Endothelial cell of umbilical vein (primary cell): ENCODE measurements around the gene GPHB5. TPM values are rescaled to one million over a fixed set of nuclear protein-coding genes. Genes with fewer than 3 reads are reported as not detected.

ENCODE experiments used
- BruUV-seq: library from RNA; stranded (reverse); fragments of 400-500 nt; replicated peaks from 2 replicates; lab custom pipeline; 2021; lab: Mats Ljungman, UMichigan
- CTCF ChIA-PET: fragments of 300-600, 350-600 bp; sonication (Branson Sonifier 250); formaldehyde crosslinking; loops from one replicate; lab custom pipeline; 2021; ENCODE audit warnings: antibody characterized with exemption, inconsistent platforms; lab: Charles Lee
- POLR2A ChIA-PET: fragments of 300-600, 350-600 bp; sonication (Branson Sonifier 250); formaldehyde crosslinking; loops from one replicate; lab custom pipeline; 2021; ENCODE audit warnings: antibody characterized with exemption, inconsistent platforms; lab: Charles Lee
- DNase-seq: peaks from one replicate; pipeline ENCODE4 v3.0.0-alpha.2; 2011; ENCODE audit warnings: low read depth, low spot score
- FAIRE-seq: peaks from 2 replicates; lab custom pipeline; 2011; peaks lifted over from hg19 to GRCh38; lab: Jason Lieb, UNC
- H2AFZ ChIP-seq: 2 replicates; pipeline ENCODE4 v1.6.0; 2012; ENCODE audit warnings: low read depth, low read length, control low read depth, inconsistent platforms
- H3K27ac ChIP-seq: 2 replicates; pipeline ENCODE4 v1.5.1; 2011; ENCODE audit warnings: low read depth, mild to moderate bottlenecking, control low read depth, low read length, moderate library complexity; ENCODE audit not compliant: insufficient read depth
- H3K27me3 ChIP-seq, 2 experiments: 2 replicates each; pipeline versions ENCODE4 v1.6.0 to v1.6.1; 2011; ENCODE audit warnings: low read length in 2 of 2, mixed read lengths in 1 of 2; ENCODE audit not compliant: control insufficient read depth in 2 of 2, insufficient read depth in 2 of 2
- H3K36me3 ChIP-seq, 2 experiments: 2 replicates in 1 of 2; 3 replicates in 1 of 2; pipeline ENCODE4 v1.5.1; 2011; ENCODE audit warnings: low read length in 2 of 2, mild to moderate bottlenecking in 1 of 2, moderate library complexity in 1 of 2; ENCODE audit not compliant: control insufficient read depth in 2 of 2, insufficient read depth in 2 of 2; ENCODE audit errors: extremely low read depth in 1 of 2
- H3K4me1 ChIP-seq: 3 replicates; pipeline ENCODE4 v1.5.1; 2011; ENCODE audit warnings: mild to moderate bottlenecking, low read length; ENCODE audit not compliant: control insufficient read depth, insufficient read depth; ENCODE audit errors: extremely low read depth
- H3K4me2 ChIP-seq: 2 replicates; pipeline ENCODE4 v1.6.1; 2011; ENCODE audit warnings: low read length, control low read depth, mixed read lengths; ENCODE audit not compliant: insufficient read depth
- H3K4me3 ChIP-seq, 3 experiments: fragments of 200-600 bp in 1 of 3; sonication (generic), shearing (Covaris generic) in 1 of 3; replicated peaks in 1 of 3; 2 replicates each; pipeline ENCODE4 v1.5.1; 2011 to 2016; ENCODE audit warnings: control low read depth in 3 of 3, low read length in 3 of 3, mild to moderate bottlenecking in 2 of 3, inconsistent platforms in 1 of 3, low read depth in 1 of 3, moderate library complexity in 1 of 3; ENCODE audit not compliant: insufficient read depth in 1 of 3
- H3K79me2 ChIP-seq: 2 replicates; pipeline ENCODE4 v1.6.0; 2012; ENCODE audit warnings: low read length, inconsistent platforms; ENCODE audit not compliant: control insufficient read depth, insufficient read depth
- H3K9ac ChIP-seq: replicated peaks from 2 replicates; pipeline ENCODE3; 2011; ENCODE audit warnings: low read length, control low read depth; ENCODE audit not compliant: insufficient read depth; ENCODE audit errors: extremely low read depth
- H3K9me1 ChIP-seq: replicated peaks from 3 replicates; pipeline ENCODE4 v1.6.0; 2011; ENCODE audit warnings: mild to moderate bottlenecking, low read length; ENCODE audit not compliant: control insufficient read depth, insufficient read depth; ENCODE audit errors: extremely low read depth
- H3K9me3 ChIP-seq: replicated peaks from 2 replicates; pipeline ENCODE4 v1.5.1; 2012; ENCODE audit warnings: low read length, inconsistent platforms; ENCODE audit not compliant: control insufficient read depth, insufficient read depth
- H4K20me1 ChIP-seq: replicated peaks from 2 replicates; pipeline ENCODE3; 2011; ENCODE audit warnings: mild to moderate bottlenecking, low read length; ENCODE audit not compliant: control insufficient read depth, insufficient read depth; ENCODE audit errors: extremely low read depth
- CTCF ChIP-seq, 2 donors: IDR thresholded peaks; 1 replicate in 1 of 2; 2 replicates in 1 of 2; pipeline ENCODE4 v1.5.1; 2011; ENCODE audit warnings: low read length in 2 of 2, mild to moderate bottlenecking in 2 of 2, moderate library complexity in 2 of 2, control low read depth in 1 of 2, inconsistent platforms in 1 of 2, low read depth in 1 of 2; ENCODE audit not compliant: insufficient read depth in 1 of 2; ENCODE audit errors: extremely low read depth in 1 of 2
- EZH2 ChIP-seq: IDR thresholded peaks from 2 replicates; pipeline ENCODE4 v1.6.1; 2012; ENCODE audit warnings: borderline replicate concordance, low read depth, mild to moderate bottlenecking, moderate library complexity, low read length, inconsistent platforms; ENCODE audit not compliant: severe bottlenecking
- FOS ChIP-seq: IDR thresholded peaks from 2 replicates; pipeline ENCODE4 v1.6.1; 2011; ENCODE audit warnings: mild to moderate bottlenecking, low read length, moderate library complexity, borderline replicate concordance; ENCODE audit not compliant: insufficient read depth
- GATA2 ChIP-seq: IDR thresholded peaks from 2 replicates; pipeline ENCODE4 v1.7.0; 2011; ENCODE audit warnings: low read depth, mild to moderate bottlenecking, moderate library complexity, mixed read lengths, low read length; ENCODE audit not compliant: insufficient read length, insufficient read depth
- JUN ChIP-seq: IDR thresholded peaks from 2 replicates; pipeline ENCODE4 v1.6.1; 2011; ENCODE audit warnings: borderline replicate concordance, low read depth; ENCODE audit not compliant: insufficient read length, insufficient read depth
- MAX ChIP-seq: IDR thresholded peaks from 2 replicates; pipeline ENCODE4 v1.6.1; 2011; ENCODE audit not compliant: insufficient read depth, insufficient read length
- MYC ChIP-seq: IDR thresholded peaks from one replicate; pipeline ENCODE4 v1.6.1; 2011; ENCODE audit warnings: mild to moderate bottlenecking, low read depth, low read length
- POLR2A ChIP-seq: IDR thresholded peaks from 2 replicates; pipeline ENCODE4 v1.6.1; 2012; ENCODE audit warnings: low read depth, mild to moderate bottlenecking, control low read depth, low read length
- POLR2AphosphoS5 ChIP-seq: IDR thresholded peaks from 2 replicates; pipeline ENCODE4 v1.6.1; 2012; ENCODE audit warnings: low read depth, mild to moderate bottlenecking, control low read depth, low read length, moderate library complexity; ENCODE audit not compliant: insufficient read depth
- dilution Hi-C: fragments of 300-500 bp; cut with MboI; formaldehyde crosslinking; loops from one replicate; pipeline ENCODE4 v1.15.0; 2019; ENCODE audit warnings: low sequenced_read_pairs; ENCODE audit not compliant: extremely low pct_ligation_motif_present
- intact Hi-C: fragments of 100-400 bp; cut with micrococcal nuclease; formaldehyde crosslinking; loops from one replicate; pipeline ENCODE4 v1.10.0; 2022
- polyA plus RNA-seq, 4 experiments: library from polyadenylated mRNA; depleted of rRNA in 3 of 4; stranded (reverse) in 3 of 4; unstranded in 1 of 4; fragments of >200 nt; gene quantifications; 2 replicates each; pipeline versions ENCODE4 v1.2.1 to v1.2.3, GENCODE V29; 2011 to 2012; ENCODE audit warnings: missing spikeins in 1 of 4
- total RNA-seq: library from RNA; stranded (reverse); gene quantifications from 2 replicates; pipeline ENCODE4 v1.2.3, GENCODE V29; 2021

The GPHB5 gene
- total and polyA plus RNA-seq, 2 donors (not counting 3 experiments of a cell fraction or from before 2014, with no cell fraction given) = not detected

- FAIRE-seq = no peak
- CTCF ChIA-PET = interaction anchor here (1.0 to 1.2 kb wide), 2 partner anchors 10 to 245 kb away, joined by 3 read pairs; no protein-coding TSS in a partner anchor
- H3K36me3 ChIP-seq = peaks cover 35 to 58% of the 10 kb centered on the region in 2 experiments
These were observed 34.9 kb downstream of the GPHB5 start for GRCh38 chr14:63283884-63284248.

More at GRCh38 chr14:63283884-63284248, 34.9 kb downstream of the GPHB5 start:
- Histone ChIP-seq H3K4me2 (no peak overlapping the region), H3K79me2 (peaks cover 6% of the 10 kb centered on the region), H3K4me1 (no peaks in the 10 kb centered on the region), H3K9me1 (no peaks in the 10 kb centered on the region), H4K20me1 (no peaks in the 10 kb centered on the region), H3K4me3 (no peak overlapping the region), H3K9me3 (no peaks in the 10 kb centered on the region), H3K27me3 (no peaks in the 10 kb centered on the region), H2AFZ (no peak overlapping the region), H3K27ac (no peak overlapping the region), H3K9ac (no peak overlapping the region)
- POLR2A ChIA-PET = no interaction called here
- BruUV-seq = no TSS peak
- intact Hi-C loops = no loop called here
- DNase-seq = no peak
- dilution Hi-C loops = no loop called here
- TF ChIP-seq EZH2 = no peak
- no peak for TF ChIP-seq JUN
- TF ChIP-seq GATA2 = no peak
- no peak for TF ChIP-seq FOS
- no peak for TF ChIP-seq POLR2AphosphoS5
- TF ChIP-seq MYC = no peak
- no peak for TF ChIP-seq POLR2A
- no peak for TF ChIP-seq MAX
- TF ChIP-seq CTCF (IDR thresholded peaks at IDR 0.05; ENCODE audit: extremely low read depth in 1 of 2, insufficient read depth in 1 of 2, low read depth in 1 of 2, low read length in 2 of 2) = no peak
